Trophoblast cell (in vitro differentiated cells and primary cell): Measurements from ENCODE around the gene RIPOR3.

ENCODE experiments used
- DNase-seq, 2 donors: peaks; one replicate each; pipeline ENCODE4 v3.0.0-alpha.2; 2016
- H2AFZ ChIP-seq: 2 replicates; pipeline ENCODE4 v1.6.1; 2013; ENCODE audit warnings: low read length, moderate library complexity, mild to moderate bottlenecking; ENCODE audit not compliant: insufficient read depth, poor library complexity
- H2AK5ac ChIP-seq: 2 replicates; pipeline ENCODE4 v1.6.1; 2013; ENCODE audit warnings: mild to moderate bottlenecking, low read length
- H2BK120ac ChIP-seq: 2 replicates; pipeline ENCODE4 v1.6.1; 2013; ENCODE audit warnings: low read length, mild to moderate bottlenecking, moderate library complexity; ENCODE audit not compliant: insufficient read depth, poor library complexity
- H2BK12ac ChIP-seq: 2 replicates; pipeline ENCODE4 v1.6.1; 2013; ENCODE audit warnings: mild to moderate bottlenecking, low read length, moderate library complexity
- H2BK5ac ChIP-seq: 2 replicates; pipeline ENCODE4 v1.6.1; 2013; ENCODE audit warnings: low read length, low read depth, moderate library complexity, mild to moderate bottlenecking; ENCODE audit not compliant: poor library complexity
- H3K14ac ChIP-seq: 2 replicates; pipeline ENCODE4 v1.6.1; 2013; ENCODE audit warnings: mild to moderate bottlenecking, low read length
- H3K18ac ChIP-seq: 2 replicates; pipeline ENCODE4 v1.6.1; 2013; ENCODE audit warnings: mild to moderate bottlenecking, low read length
- H3K23ac ChIP-seq: 2 replicates; pipeline ENCODE4 v1.6.1; 2013; ENCODE audit warnings: low read length
- H3K27ac ChIP-seq: 2 replicates; pipeline ENCODE4 v1.5.1; 2013; ENCODE audit warnings: low read depth, mild to moderate bottlenecking, inconsistent platforms, low read length, moderate library complexity
- H3K27me3 ChIP-seq: 2 replicates; pipeline ENCODE4 v1.6.1; 2013; ENCODE audit warnings: inconsistent platforms, mild to moderate bottlenecking, low read length, moderate library complexity; ENCODE audit not compliant: insufficient read depth
- H3K36me3 ChIP-seq, 2 experiments: 1 replicate in 1 of 2; 2 replicates in 1 of 2; pipeline ENCODE4 v1.6.1; 2013; ENCODE audit warnings: low read length in 2 of 2, mild to moderate bottlenecking in 2 of 2, moderate library complexity in 1 of 2; ENCODE audit not compliant: insufficient read depth in 2 of 2, control insufficient read depth in 1 of 2
- H3K4ac ChIP-seq: 2 replicates; pipeline ENCODE4 v1.6.1; 2013; ENCODE audit warnings: low read depth, mild to moderate bottlenecking, low read length, moderate library complexity
- H3K4me1 ChIP-seq, 2 experiments: 1 replicate in 1 of 2; 2 replicates in 1 of 2; pipeline ENCODE4 v1.6.1; 2013; ENCODE audit warnings: low read length in 2 of 2, mild to moderate bottlenecking in 2 of 2, moderate library complexity in 1 of 2; ENCODE audit not compliant: insufficient read depth in 2 of 2, control insufficient read depth in 1 of 2
- H3K4me2 ChIP-seq: 2 replicates; pipeline ENCODE4 v1.6.1; 2013; ENCODE audit warnings: inconsistent platforms, mild to moderate bottlenecking, low read length, moderate library complexity
- H3K4me3 ChIP-seq: 2 replicates; pipeline ENCODE4 v1.5.1; 2013; ENCODE audit warnings: mild to moderate bottlenecking, low read depth, low read length, inconsistent platforms
- H3K79me1 ChIP-seq: one replicate; pipeline ENCODE4 v1.6.1; 2013; ENCODE audit warnings: low read length
- H3K79me2 ChIP-seq: 2 replicates; pipeline ENCODE4 v1.6.1; 2013; ENCODE audit warnings: low read length, mild to moderate bottlenecking; ENCODE audit not compliant: control insufficient read depth, insufficient read depth, poor library complexity
- H3K9ac ChIP-seq: 2 replicates; pipeline ENCODE4 v1.6.1; 2013; ENCODE audit warnings: mild to moderate bottlenecking, low read length
- H3K9me3 ChIP-seq: 2 replicates; pipeline ENCODE4 v1.6.1; 2013; ENCODE audit warnings: low read depth, mild to moderate bottlenecking, control low read depth, inconsistent platforms, low read length; ENCODE audit not compliant: insufficient read depth
- H4K12ac ChIP-seq: 2 replicates; pipeline ENCODE4 v1.6.1; 2013; ENCODE audit warnings: low read depth, mild to moderate bottlenecking, low read length, moderate library complexity
- H4K8ac ChIP-seq: 2 replicates; pipeline ENCODE4 v1.6.1; 2013; ENCODE audit warnings: low read depth, mild to moderate bottlenecking, low read length, moderate library complexity
- H4K91ac ChIP-seq: one replicate; pipeline ENCODE4 v1.6.1; 2013; ENCODE audit warnings: low read depth, mild to moderate bottlenecking, low read length, moderate library complexity
- WGBS: extraction: QIAGEN DNeasy Blood & Tissue Kit; methylation state at CpG from one replicate; pipeline ENCODE4 v1.1.7; 2013; ENCODE audit warnings: missing lambda C conversion rate; ENCODE audit not compliant: insufficient read length, insufficient coverage; ENCODE audit errors: extremely low coverage; 5-methylcytosine and 5-hydroxymethylcytosine counted together

RIPOR3 gene

DNA sequence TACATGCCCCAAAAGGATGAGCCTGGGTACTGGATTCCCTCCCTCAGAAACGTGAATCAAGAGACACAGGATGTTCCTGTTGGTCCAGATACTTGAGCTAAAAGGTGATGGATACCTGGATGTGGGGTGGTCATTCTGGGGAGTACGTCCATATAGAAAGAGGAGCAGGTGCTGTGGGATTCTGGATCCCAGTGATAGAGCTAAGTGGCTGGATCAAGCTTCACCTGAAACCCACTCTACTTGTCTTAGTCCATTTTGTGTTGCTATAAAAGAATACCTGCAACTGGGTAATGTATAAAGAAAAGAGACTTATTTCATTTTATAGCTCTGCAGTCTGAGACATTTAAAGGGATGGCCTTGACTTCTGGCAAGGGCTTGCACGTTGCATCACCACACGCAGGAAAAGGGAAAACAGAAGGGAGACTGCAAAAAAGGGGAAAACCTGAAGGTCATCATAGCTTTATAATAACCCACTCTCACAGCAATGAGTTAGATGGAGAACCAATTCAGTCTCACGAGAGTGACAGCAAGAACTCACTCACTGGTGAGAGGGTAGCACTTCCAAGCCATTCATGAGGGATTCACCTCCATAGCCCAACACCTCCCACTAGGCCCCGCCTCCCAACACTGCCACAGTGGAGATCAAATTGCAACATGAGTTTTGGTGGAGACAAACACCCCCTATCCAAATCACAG is 31.2 kb downstream of the RIPOR3 start:
- no peaks in the 10 kb centered on the region for H3K27me3 ChIP-seq
- no peak overlapping the region for H3K27ac ChIP-seq
- no peak overlapping the region for H2AFZ ChIP-seq
- H3K14ac ChIP-seq, result no peak overlapping the region
- no peak overlapping the region for H3K4me3 ChIP-seq
- DNase-seq, result no peak
- no peaks in the 10 kb centered on the region for H3K36me3 ChIP-seq
- no peak overlapping the region for H4K12ac ChIP-seq
- H3K4ac ChIP-seq, result no peak overlapping the region
- H4K91ac ChIP-seq, result peak overlapping the region; percentile 4
- H3K4me2 ChIP-seq, result no peak overlapping the region
- H3K9ac ChIP-seq, result no peak overlapping the region
- H2BK12ac ChIP-seq, result peak overlapping the region; percentile 43
- peaks cover 11% of the 10 kb centered on the region for H3K79me1 ChIP-seq
- H3K18ac ChIP-seq, result no peak overlapping the region
- no peak overlapping the region for H2BK120ac ChIP-seq
- H3K9me3 ChIP-seq, result no peaks in the 10 kb centered on the region
- H3K79me2 ChIP-seq, result no peaks in the 10 kb centered on the region
- H2BK5ac ChIP-seq, result no peak overlapping the region
- peaks cover 16 to 22% of the 10 kb centered on the region in 2 experiments for H3K4me1 ChIP-seq
- H2AK5ac ChIP-seq, result no peak overlapping the region
- no CpG with 5 or more reads among the region's 6 CpGs for WGBS
- H4K8ac ChIP-seq, result no peak overlapping the region
- H3K23ac ChIP-seq, result no peak overlapping the region

GRCh38 chr20:50658804-50659380 is 32.5 kb downstream of the RIPOR3 start:
- H4K12ac ChIP-seq, result no peak overlapping the region
- H3K23ac ChIP-seq, result no peak overlapping the region
- no peak overlapping the region for H2AK5ac ChIP-seq
- no peak overlapping the region for H4K8ac ChIP-seq
- no peaks in the 10 kb centered on the region for H3K79me2 ChIP-seq
- H2BK5ac ChIP-seq, result no peak overlapping the region
- no peaks in the 10 kb centered on the region for H3K9me3 ChIP-seq
- no peak overlapping the region for H3K27ac ChIP-seq
- H3K18ac ChIP-seq, result no peak overlapping the region
- H3K27me3 ChIP-seq, result no peaks in the 10 kb centered on the region
- H3K4ac ChIP-seq, result no peak overlapping the region
- peaks cover 11% of the 10 kb centered on the region for H3K79me1 ChIP-seq
- H3K14ac ChIP-seq, result no peak overlapping the region
- H3K9ac ChIP-seq, result no peak overlapping the region
- H2BK12ac ChIP-seq, result no peak overlapping the region
- peak in 1 of 2 donors; percentile 67 for DNase-seq
- no peak overlapping the region for H2AFZ ChIP-seq
- no peak overlapping the region for H2BK120ac ChIP-seq
- no peak overlapping the region for H4K91ac ChIP-seq
- peaks cover 19 to 23% of the 10 kb centered on the region in 2 experiments for H3K4me1 ChIP-seq
- no peak overlapping the region for H3K4me3 ChIP-seq
- WGBS, result no CpG with 5 or more reads among the region's 10 CpGs
- H3K36me3 ChIP-seq, result no peaks in the 10 kb centered on the region
- no peak overlapping the region for H3K4me2 ChIP-seq

- no peak overlapping the region for H2AFZ ChIP-seq
- H3K9me3 ChIP-seq, result no peaks in the 10 kb centered on the region
- peak overlapping the region; percentile 39 for H3K14ac ChIP-seq
- no peak overlapping the region for H3K9ac ChIP-seq
- no peak for DNase-seq
- H3K79me1 ChIP-seq, result peaks cover 6% of the 10 kb centered on the region
- H3K4me3 ChIP-seq, result no peak overlapping the region
- peak overlapping the region; percentile 78 for H4K8ac ChIP-seq
- no CpG with 5 or more reads among the region's 16 CpGs for WGBS
- peaks cover 8 to 13% of the 10 kb centered on the region in 2 experiments for H3K4me1 ChIP-seq
- H3K23ac ChIP-seq, result no peak overlapping the region
- H4K12ac ChIP-seq, result peak overlapping the region; percentile 27
- peak overlapping the region; percentile 83 for H2BK12ac ChIP-seq
- H2BK5ac ChIP-seq, result peak overlapping the region; percentile 31
- peak overlapping the region; percentile 85 for H4K91ac ChIP-seq
- no peaks in the 10 kb centered on the region for H3K27me3 ChIP-seq
- no peak overlapping the region for H3K4me2 ChIP-seq
- H3K27ac ChIP-seq, result peak overlapping the region; percentile 63
- H3K79me2 ChIP-seq, result no peaks in the 10 kb centered on the region
- peak overlapping the region; percentile 46 for H2BK120ac ChIP-seq
- H3K18ac ChIP-seq, result peak overlapping the region; percentile 35
- H3K36me3 ChIP-seq, result no peaks in the 10 kb centered on the region
- peak overlapping the region; percentile 92 for H2AK5ac ChIP-seq
- H3K4ac ChIP-seq, result peak overlapping the region; percentile 67
Measured at GRCh38 chr20:50655311-50655880, 35.9 kb downstream of the RIPOR3 start.

DNA sequence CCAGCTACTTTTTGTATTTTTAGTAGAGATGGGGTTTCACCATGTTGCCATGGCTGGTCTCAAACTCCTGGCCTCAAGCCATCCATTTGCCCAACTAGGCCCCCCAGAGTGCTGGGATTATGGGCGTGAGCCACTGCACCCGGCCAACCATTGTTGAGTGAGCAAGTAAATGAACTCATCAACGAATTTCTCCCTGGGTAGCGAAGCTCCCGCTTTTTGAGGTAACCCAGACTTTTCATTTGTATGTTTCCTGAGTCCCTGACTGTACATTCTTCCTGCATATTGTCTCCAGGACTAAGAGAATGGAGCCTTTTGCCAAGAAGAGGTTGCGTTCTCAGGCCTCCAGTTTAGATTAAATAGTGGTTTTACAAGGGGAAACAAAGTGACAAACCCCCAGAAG is 36.4 kb downstream of the RIPOR3 start:
- Histone ChIP-seq H2BK120ac (peak overlapping the region; percentile 46), H3K9me3 (no peaks in the 10 kb centered on the region), H2AK5ac (peak overlapping the region; percentile 92), H3K18ac (peak overlapping the region; percentile 35), H3K79me1 (peaks cover 6% of the 10 kb centered on the region), H2AFZ (no peak overlapping the region), H4K12ac (peak overlapping the region; percentile 27), H2BK5ac (peak overlapping the region; percentile 49), H3K4me3 (no peak overlapping the region), H3K27ac (peak overlapping the region; percentile 63), H3K36me3 (no peaks in the 10 kb centered on the region), H3K9ac (no peak overlapping the region), H3K4me2 (no peak overlapping the region), H3K4me1 (peaks cover 9 to 14% of the 10 kb centered on the region in 2 experiments), H2BK12ac (peak overlapping the region; percentile 83), H3K79me2 (no peaks in the 10 kb centered on the region), H4K91ac (peak overlapping the region; percentile 85), H4K8ac (peak overlapping the region; percentile 78), H3K14ac (peak overlapping the region; percentile 39), H3K23ac (no peak overlapping the region), H3K27me3 (no peaks in the 10 kb centered on the region), H3K4ac (peak overlapping the region; percentile 20)
- DNase-seq, result no peak
- no CpG with 5 or more reads among the region's 6 CpGs for WGBS
